ENCODE results near the gene OBSL1.

DNA sequence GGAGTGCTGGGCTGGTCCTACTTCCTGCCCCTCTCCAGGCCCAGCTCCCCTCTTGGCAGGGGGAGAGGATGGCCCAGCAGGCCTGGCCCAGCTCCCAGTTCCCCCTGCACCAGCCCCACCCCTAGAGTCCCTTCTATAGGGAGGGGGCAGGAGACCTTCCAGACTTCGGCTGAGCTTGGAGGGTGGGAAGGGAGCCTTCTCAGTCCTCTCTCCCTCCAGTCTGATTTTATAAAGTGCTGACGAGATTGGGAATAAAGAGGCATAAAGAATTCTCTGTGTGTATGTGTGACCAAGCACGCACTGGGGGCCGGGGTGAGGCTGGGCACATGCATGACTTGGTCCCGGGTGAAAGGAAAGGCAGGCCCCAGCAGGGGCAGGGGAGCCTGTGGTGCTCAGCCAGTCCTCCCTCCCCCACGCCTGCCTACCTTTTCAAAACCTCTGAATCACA, 32.8 kb downstream of the OBSL1 start:
- TF ChIP-seq, protein P1, sequence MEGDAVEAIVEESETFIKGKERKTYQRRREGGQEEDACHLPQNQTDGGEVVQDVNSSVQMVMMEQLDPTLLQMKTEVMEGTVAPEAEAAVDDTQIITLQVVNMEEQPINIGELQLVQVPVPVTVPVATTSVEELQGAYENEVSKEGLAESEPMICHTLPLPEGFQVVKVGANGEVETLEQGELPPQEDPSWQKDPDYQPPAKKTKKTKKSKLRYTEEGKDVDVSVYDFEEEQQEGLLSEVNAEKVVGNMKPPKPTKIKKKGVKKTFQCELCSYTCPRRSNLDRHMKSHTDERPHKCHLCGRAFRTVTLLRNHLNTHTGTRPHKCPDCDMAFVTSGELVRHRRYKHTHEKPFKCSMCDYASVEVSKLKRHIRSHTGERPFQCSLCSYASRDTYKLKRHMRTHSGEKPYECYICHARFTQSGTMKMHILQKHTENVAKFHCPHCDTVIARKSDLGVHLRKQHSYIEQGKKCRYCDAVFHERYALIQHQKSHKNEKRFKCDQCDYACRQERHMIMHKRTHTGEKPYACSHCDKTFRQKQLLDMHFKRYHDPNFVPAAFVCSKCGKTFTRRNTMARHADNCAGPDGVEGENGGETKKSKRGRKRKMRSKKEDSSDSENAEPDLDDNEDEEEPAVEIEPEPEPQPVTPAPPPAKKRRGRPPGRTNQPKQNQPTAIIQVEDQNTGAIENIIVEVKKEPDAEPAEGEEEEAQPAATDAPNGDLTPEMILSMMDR (IDR thresholded peaks at IDR 0.05; ENCODE audit: extremely low read depth in 1 of 2, insufficient read depth in 1 of 2, low read depth in 1 of 2, low read length in 2 of 2): no peak
- no peak for TF ChIP-seq POLR2A (IDR thresholded peaks at IDR 0.05; ENCODE audit: low read depth, low read length)
- TF ChIP-seq POLR2AphosphoS5 (IDR thresholded peaks at IDR 0.05; ENCODE audit: insufficient read depth, low read depth, low read length): no peak

Data from endothelial cell of umbilical vein (primary cell).